Natural killer cell (primary cell): ENCODE measurements around the gene PYCARD. TPM values are rescaled to one million over a fixed set of nuclear protein-coding genes. Genes with fewer than 3 reads are reported as not detected.
A peak's percentile ranks its signal among the peaks of the same experiment; 100 is the strongest.
"Not testable (repeated sequence)": the region's sequence is repeated elsewhere in the genome, so short reads cannot be mapped to it uniquely, and the experiment has no call there.

Experiments used
- ATAC-seq, 3 donors: fragments of 150-1000 bp in 2 of 3; fragments of 200-7000 bp in 1 of 3; cut with Tn5 transposase; 1 replicate in 1 of 3; 2 replicates in 2 of 3; pipeline ENCODE4 v1.10.0; 2021; ENCODE audit warnings: mild to moderate bottlenecking in 2 of 3, moderate library complexity in 2 of 3
- DNase-seq, 2 donors: peaks; one replicate each; pipeline versions ENCODE4 v3.0.0 to v3.0.0-alpha.2; 2013 to 2021; ENCODE audit warnings: mixed read lengths in 1 of 2
- H3K27ac ChIP-seq: one replicate; pipeline ENCODE4 v1.5.1; 2013; ENCODE audit warnings: mild to moderate bottlenecking, low read length
- H3K27me3 ChIP-seq: one replicate; pipeline ENCODE4 v1.6.1; 2013; ENCODE audit warnings: low read length; ENCODE audit not compliant: control insufficient read depth, insufficient read depth
- H3K36me3 ChIP-seq: one replicate; pipeline ENCODE4 v1.6.1; 2013; ENCODE audit warnings: low read length; ENCODE audit not compliant: control insufficient read depth, insufficient read depth
- H3K4me1 ChIP-seq: one replicate; pipeline ENCODE4 v1.6.1; 2013; ENCODE audit warnings: low read length; ENCODE audit not compliant: control insufficient read depth, insufficient read depth
- H3K4me3 ChIP-seq: one replicate; pipeline ENCODE4 v1.5.1; 2013; ENCODE audit warnings: low read length
- H3K9me3 ChIP-seq: one replicate; pipeline ENCODE4 v1.6.1; 2013; ENCODE audit warnings: low read length; ENCODE audit not compliant: control insufficient read depth, insufficient read depth
- H3K27ac Mint-ChIP-seq, 2 donors: one replicate each; pipeline ENCODE4 v1.8.0; 2022; ENCODE audit warnings: mild to moderate bottlenecking in 2 of 2, mixed read lengths in 2 of 2, moderate library complexity in 1 of 2
- H3K27me3 Mint-ChIP-seq, 2 donors: one replicate each; pipeline ENCODE4 v1.8.0; 2022; ENCODE audit warnings: low read depth in 2 of 2, mixed read lengths in 2 of 2
- H3K36me3 Mint-ChIP-seq: one replicate; pipeline ENCODE4 v1.8.0; 2022; ENCODE audit warnings: mixed read lengths
- H3K4me1 Mint-ChIP-seq, 2 donors: one replicate each; pipeline ENCODE4 v1.8.0; 2022; ENCODE audit warnings: mixed read lengths in 2 of 2
- H3K4me3 Mint-ChIP-seq: one replicate; pipeline ENCODE4 v1.8.0; 2022; ENCODE audit warnings: mild to moderate bottlenecking, moderate library complexity, mixed read lengths
- H3K9me3 Mint-ChIP-seq, 2 donors: one replicate each; pipeline ENCODE4 v1.8.0; 2022; ENCODE audit warnings: mixed read lengths in 2 of 2
- CTCF ChIP-seq: fragments of 200-600 bp; IDR thresholded peaks from one replicate; pipeline ENCODE4 v1.8.0; 2022; ENCODE audit warnings: antibody characterized with exemption
- WGBS: methylation state at CpG from one replicate; pipeline ENCODE4 v1.1.7; 2013; ENCODE audit warnings: missing lambda C conversion rate; ENCODE audit not compliant: insufficient coverage; 5-methylcytosine and 5-hydroxymethylcytosine counted together
- intact Hi-C: fragments of 100-400 bp; cut with micrococcal nuclease; formaldehyde crosslinking; loops from one replicate; pipeline ENCODE4 v1.14.2; 2022
- total RNA-seq, 4 donors: library from RNA; stranded (reverse); fragments of 120-200 nt in 1 of 4; gene quantifications; one replicate each; pipeline versions ENCODE4 v1.2.3 to v1.2.4, GENCODE V29; 2013 to 2022

The PYCARD gene
- total RNA-seq, 3 donors from 2014 or later (not counting 1 experiment from before 2014, with no cell fraction given), result 29.7 to 38.1 (median 37.6) TPM

GRCh38 chr16:31248344-31248743 is 45.8 kb upstream of the PYCARD start:
- no peak for TF ChIP-seq CTCF
- Histone ChIP-seq H3K4me3 (no peak overlapping the region), H3K27me3 (no peaks in the 10 kb centered on the region), H3K9me3 (no peaks in the 10 kb centered on the region), H3K27ac (no peak overlapping the region), H3K4me1 (peaks cover 2% of the 10 kb centered on the region), H3K36me3 (no peaks in the 10 kb centered on the region)
- H3K4me1 Mint-ChIP-seq, result peaks cover 10 to 12% of the 10 kb centered on the region in 2 donors
- intact Hi-C loops, result no loop called here
- H3K9me3 Mint-ChIP-seq, result no peaks in the 10 kb centered on the region
- H3K27ac Mint-ChIP-seq, result no peak overlapping the region
- no peak for ATAC-seq
- DNase-seq, result no peak
- no peak overlapping the region for H3K4me3 Mint-ChIP-seq
- WGBS, result 94% methylated on average over 5 of the region's 5 CpGs
- no peaks in the 10 kb centered on the region for H3K27me3 Mint-ChIP-seq
- H3K36me3 Mint-ChIP-seq, result no peaks in the 10 kb centered on the region

DNA sequence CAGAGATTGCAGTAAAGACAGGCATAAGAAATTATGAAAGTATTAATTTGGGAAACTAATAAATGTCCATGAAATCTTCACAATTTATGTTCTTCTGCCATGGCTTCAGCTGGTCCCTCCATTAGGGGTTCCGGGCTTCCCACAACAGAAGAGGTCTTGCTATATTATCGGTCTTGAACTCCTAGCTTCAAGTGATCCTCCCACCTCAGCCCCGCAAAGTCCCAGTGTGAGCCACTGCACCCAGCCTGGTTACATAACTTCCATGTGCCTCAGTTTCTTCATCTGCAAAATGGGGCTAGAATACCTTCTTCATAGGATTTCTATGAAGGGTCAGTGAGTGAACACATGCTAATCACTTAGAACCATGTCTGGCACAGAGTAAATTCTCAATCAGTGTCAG is 43.7 kb upstream of the PYCARD start:
- intact Hi-C loops, result no loop called here
- H3K27me3 Mint-ChIP-seq, result no peaks in the 10 kb centered on the region
- H3K4me1 Mint-ChIP-seq, result no peaks in the 10 kb centered on the region
- DNase-seq (no peak), ATAC-seq (no peak)
- no peaks in the 10 kb centered on the region for H3K4me1 ChIP-seq
- H3K27ac Mint-ChIP-seq, result no peak overlapping the region
- TF ChIP-seq CTCF, result no peak
- H3K36me3 ChIP-seq, result no peaks in the 10 kb centered on the region
- no peaks in the 10 kb centered on the region for H3K9me3 Mint-ChIP-seq
- no peaks in the 10 kb centered on the region for H3K27me3 ChIP-seq
- H3K27ac ChIP-seq, result no peak overlapping the region
- H3K36me3 Mint-ChIP-seq, result no peaks in the 10 kb centered on the region
- 98% methylated on average over 3 of the region's 3 CpGs for WGBS
- no peak overlapping the region for H3K4me3 Mint-ChIP-seq
- no peaks in the 10 kb centered on the region for H3K9me3 ChIP-seq
- no peak overlapping the region for H3K4me3 ChIP-seq

DNA sequence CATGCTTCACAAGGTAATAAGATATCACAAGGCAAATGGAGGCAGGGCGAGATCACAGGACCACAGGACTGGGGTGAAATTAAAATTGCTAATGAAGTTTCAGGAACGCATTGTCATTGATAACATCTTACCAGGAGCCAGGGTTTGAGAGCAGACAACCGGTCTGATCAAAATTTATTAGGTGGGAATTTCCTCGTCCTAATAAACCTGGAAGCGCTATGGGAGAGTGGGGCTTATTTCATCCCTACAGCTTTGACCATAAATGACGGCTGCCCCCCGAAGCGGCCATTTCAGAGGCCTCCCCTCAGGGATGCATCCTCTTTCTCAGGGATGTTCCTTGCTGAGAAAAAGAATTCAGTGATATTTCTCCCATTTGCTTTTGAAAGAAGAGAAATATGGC is 43.0 kb upstream of the PYCARD start:
- H3K4me3 ChIP-seq, intact Hi-C loops, DNase-seq, H3K36me3 Mint-ChIP-seq, H3K4me3 Mint-ChIP-seq, H3K4me1 Mint-ChIP-seq, H3K27me3 Mint-ChIP-seq, H3K9me3 Mint-ChIP-seq, H3K27ac Mint-ChIP-seq, H3K9me3 ChIP-seq, H3K36me3 ChIP-seq, ATAC-seq, H3K27ac ChIP-seq, H3K27me3 ChIP-seq, H3K4me1 ChIP-seq: not testable (repeated sequence)
- 99% methylated on average over 7 of the region's 8 CpGs for WGBS

DNA sequence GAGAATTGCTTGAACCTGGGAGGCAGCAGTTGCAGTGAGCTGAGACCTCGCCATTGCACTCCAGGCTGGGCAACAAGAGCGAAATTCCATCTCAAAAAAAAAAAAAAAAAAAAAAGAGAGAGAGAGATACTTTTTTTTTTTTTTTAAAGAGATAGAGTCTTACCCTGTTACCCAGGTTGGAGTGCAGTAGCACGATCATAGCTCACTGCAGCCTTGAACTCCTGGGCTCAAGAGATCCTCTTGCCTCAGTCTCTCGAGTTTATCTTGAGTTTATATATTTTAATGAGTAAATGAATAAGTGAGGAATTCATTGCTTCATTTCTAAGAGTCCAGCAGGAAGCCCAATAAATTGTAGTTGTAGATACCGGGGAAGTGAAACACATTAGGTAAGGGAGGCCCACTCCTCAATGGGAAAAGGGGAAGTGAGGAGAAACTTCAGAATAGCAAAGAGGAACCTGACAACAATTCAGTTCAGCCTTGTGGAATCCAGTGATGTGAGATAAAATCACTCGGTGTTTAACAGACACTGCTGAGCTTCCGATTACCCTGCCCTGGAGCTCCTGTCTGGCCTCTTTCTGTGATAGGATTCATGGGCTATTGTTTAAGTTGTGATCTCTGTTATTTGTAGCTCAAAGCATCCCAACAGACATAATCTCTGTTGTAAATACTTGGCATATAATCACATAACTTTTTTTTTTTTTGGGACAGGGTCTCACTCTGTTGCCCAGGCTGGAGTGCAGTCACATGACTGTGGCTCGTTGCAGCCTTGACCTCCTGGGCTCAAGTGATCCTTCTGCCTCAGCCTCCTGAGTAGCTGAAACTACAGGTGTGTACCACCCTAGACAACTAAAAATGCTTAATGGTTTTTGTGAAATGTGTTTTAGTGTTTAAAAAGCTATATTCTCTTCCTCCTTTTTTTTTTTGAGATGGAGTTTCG is 41.4 kb upstream of the PYCARD start:
- Histone ChIP-seq H3K9me3 (no peaks in the 10 kb centered on the region), H3K4me3 (no peak overlapping the region), H3K27me3 (no peaks in the 10 kb centered on the region), H3K27ac (no peak overlapping the region), H3K4me1 (no peaks in the 10 kb centered on the region), H3K36me3 (no peaks in the 10 kb centered on the region)
- ATAC-seq, result peak in 1 of 3 donors; percentile 55
- intact Hi-C loops, result no loop called here
- Mint-ChIP-seq H3K4me1 (no peaks in the 10 kb centered on the region), H3K27me3 (no peaks in the 10 kb centered on the region), H3K4me3 (no peak overlapping the region), H3K9me3 (no peaks in the 10 kb centered on the region), H3K36me3 (no peaks in the 10 kb centered on the region), H3K27ac (no peak overlapping the region)
- 35% methylated on average over 7 of the region's 9 CpGs for WGBS
- DNase-seq, result no peak
- no peak for TF ChIP-seq CTCF
